Left ventricle myocardium inferior (tissue), 1 donor: ENCODE data around the gene CSRNP2. TPM values are rescaled to one million over a fixed set of nuclear protein-coding genes. Genes with fewer than 3 reads are reported as not detected.

ENCODE experiments used
- DNase-seq: peaks from one replicate; pipeline ENCODE4 v3.0.0-alpha.2; 2020
- H3K27ac ChIP-seq: fragments of 200-600 bp; replicated peaks from 2 replicates; pipeline ENCODE4 v1.8.0; 2021
- H3K27me3 ChIP-seq: fragments of 200-600 bp; 2 replicates; pipeline ENCODE4 v1.8.0; 2021; ENCODE audit warnings: low read depth
- H3K36me3 ChIP-seq: fragments of 200-600 bp; 2 replicates; pipeline ENCODE4 v1.8.0; 2021
- H3K4me1 ChIP-seq: fragments of 200-600 bp; 2 replicates; pipeline ENCODE4 v1.8.0; 2021
- H3K4me3 ChIP-seq: fragments of 200-600 bp; 2 replicates; pipeline ENCODE4 v1.8.0; 2021; ENCODE audit warnings: mild to moderate bottlenecking, moderate library complexity
- H3K9me3 ChIP-seq: fragments of 200-600 bp; replicated peaks from 2 replicates; pipeline ENCODE4 v1.8.0; 2021
- intact Hi-C: fragments of 100-400 bp; cut with micrococcal nuclease; formaldehyde crosslinking; loops from one replicate; pipeline ENCODE4 v1.11.0; 2022
- total RNA-seq: library from RNA; stranded (reverse); fragmentation: NEBNext Ultra II Directional; extraction: Animal tissue kit (Norgen Biotek cat#: 25700); gene quantifications from one replicate; pipeline ENCODE4 v1.2.1, GENCODE V29; 2021
- TF ChIP-seq, protein P1 (sequence below): fragments of 200-600 bp; IDR thresholded peaks from 2 replicates; pipeline ENCODE4 v1.8.0; 2021; ENCODE audit warnings: antibody characterized with exemption, mild to moderate bottlenecking, borderline replicate concordance
- donor health status: DM: no; HTN: yes; CAD: no; lungs with severe emphysema.

CSRNP2 gene
- total RNA-seq, 1 donor from 2014 or later = 21.8 TPM

GRCh38 chr12:51067229-51067628, 16.2 kb downstream of the CSRNP2 start:
- Histone ChIP-seq H3K4me1 (no peaks in the 10 kb centered on the region), H3K27me3 (no peaks in the 10 kb centered on the region), H3K36me3 (peaks cover 99% of the 10 kb centered on the region), H3K27ac (no peak overlapping the region), H3K4me3 (no peak overlapping the region), H3K9me3 (no peaks in the 10 kb centered on the region)
- DNase-seq = no peak
- TF ChIP-seq, protein P1, sequence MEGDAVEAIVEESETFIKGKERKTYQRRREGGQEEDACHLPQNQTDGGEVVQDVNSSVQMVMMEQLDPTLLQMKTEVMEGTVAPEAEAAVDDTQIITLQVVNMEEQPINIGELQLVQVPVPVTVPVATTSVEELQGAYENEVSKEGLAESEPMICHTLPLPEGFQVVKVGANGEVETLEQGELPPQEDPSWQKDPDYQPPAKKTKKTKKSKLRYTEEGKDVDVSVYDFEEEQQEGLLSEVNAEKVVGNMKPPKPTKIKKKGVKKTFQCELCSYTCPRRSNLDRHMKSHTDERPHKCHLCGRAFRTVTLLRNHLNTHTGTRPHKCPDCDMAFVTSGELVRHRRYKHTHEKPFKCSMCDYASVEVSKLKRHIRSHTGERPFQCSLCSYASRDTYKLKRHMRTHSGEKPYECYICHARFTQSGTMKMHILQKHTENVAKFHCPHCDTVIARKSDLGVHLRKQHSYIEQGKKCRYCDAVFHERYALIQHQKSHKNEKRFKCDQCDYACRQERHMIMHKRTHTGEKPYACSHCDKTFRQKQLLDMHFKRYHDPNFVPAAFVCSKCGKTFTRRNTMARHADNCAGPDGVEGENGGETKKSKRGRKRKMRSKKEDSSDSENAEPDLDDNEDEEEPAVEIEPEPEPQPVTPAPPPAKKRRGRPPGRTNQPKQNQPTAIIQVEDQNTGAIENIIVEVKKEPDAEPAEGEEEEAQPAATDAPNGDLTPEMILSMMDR = no peak
- intact Hi-C loops = no loop called here

DNA sequence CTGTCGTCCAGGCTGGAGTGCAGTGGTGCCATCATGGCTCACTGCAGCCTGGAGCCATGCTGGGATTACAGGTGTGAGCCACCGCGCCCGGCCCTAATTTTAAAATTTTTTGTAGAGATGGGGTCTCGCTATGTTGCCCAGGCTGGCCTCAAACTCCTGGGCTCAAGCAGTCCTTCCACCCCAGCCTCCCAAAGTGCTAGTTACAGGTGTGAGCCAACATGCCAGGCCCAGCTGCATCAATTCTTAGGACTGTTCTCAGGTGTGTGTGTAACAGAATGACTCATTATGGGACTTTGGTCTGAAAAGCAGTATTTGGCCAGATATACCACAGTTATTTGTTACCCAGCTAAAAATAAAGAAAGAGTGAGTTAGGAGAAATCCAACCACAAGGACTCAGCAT, 17.9 kb downstream of the CSRNP2 start:
- DNase-seq = no peak
- TF ChIP-seq, protein P1 = no peak
- no peak overlapping the region for H3K27ac ChIP-seq
- no peaks in the 10 kb centered on the region for H3K27me3 ChIP-seq
- intact Hi-C loops = no loop called here
- no peak overlapping the region for H3K4me3 ChIP-seq
- H3K36me3 ChIP-seq = peaks cover 98% of the 10 kb centered on the region
- H3K9me3 ChIP-seq = no peaks in the 10 kb centered on the region
- H3K4me1 ChIP-seq = no peaks in the 10 kb centered on the region

DNA sequence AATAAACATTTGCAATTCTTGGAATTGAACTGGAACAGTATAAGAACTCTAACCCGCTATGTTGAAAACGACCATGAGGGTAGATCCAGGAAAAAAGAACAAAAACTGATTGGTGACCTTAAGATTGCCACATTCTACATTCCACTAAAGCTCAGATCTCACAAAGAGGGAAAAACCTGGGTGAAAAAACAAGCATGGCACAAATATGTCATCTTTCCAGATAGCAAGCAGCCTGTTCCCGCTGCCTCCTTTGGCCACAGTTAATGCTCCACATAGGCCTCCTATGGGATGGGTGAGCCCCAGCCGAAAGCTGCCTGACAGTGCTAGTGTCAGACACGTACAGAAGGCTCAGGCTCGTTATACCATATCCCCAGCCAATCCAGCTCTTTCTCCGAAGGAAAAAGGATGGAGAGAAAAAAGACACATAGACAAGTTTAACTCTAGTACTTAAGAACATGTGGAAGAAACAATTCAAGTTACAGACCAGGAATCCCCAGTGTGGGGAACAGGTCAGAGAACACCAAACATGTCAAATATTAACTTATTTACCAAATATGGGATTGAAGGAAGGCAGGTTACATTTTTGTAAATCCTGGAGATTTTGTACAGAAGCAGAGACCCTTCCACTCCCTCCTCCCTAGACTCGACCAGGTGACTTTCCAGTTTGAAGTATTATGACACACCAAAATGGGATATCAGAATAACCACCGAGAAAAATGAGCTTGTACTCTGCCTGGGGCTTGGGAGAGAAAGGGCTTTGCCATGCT, 20.6 kb downstream of the CSRNP2 start:
- Histone ChIP-seq H3K36me3 (peaks cover 99% of the 10 kb centered on the region), H3K4me1 (no peaks in the 10 kb centered on the region), H3K4me3 (no peak overlapping the region), H3K9me3 (no peaks in the 10 kb centered on the region), H3K27me3 (no peaks in the 10 kb centered on the region), H3K27ac (no peak overlapping the region)
- intact Hi-C loops = no loop called here
- TF ChIP-seq, protein P1 = no peak
- DNase-seq = no peak

GRCh38 chr12:51059086-51059485, 24.3 kb downstream of the CSRNP2 start:
- peaks cover 98% of the 10 kb centered on the region for H3K36me3 ChIP-seq
- H3K27ac ChIP-seq = no peak overlapping the region
- no peak overlapping the region for H3K4me3 ChIP-seq
- no peak for DNase-seq
- no peaks in the 10 kb centered on the region for H3K27me3 ChIP-seq
- TF ChIP-seq, protein P1 = no peak
- intact Hi-C loops = no loop called here
- no peaks in the 10 kb centered on the region for H3K4me1 ChIP-seq
- H3K9me3 ChIP-seq = no peaks in the 10 kb centered on the region

DNA sequence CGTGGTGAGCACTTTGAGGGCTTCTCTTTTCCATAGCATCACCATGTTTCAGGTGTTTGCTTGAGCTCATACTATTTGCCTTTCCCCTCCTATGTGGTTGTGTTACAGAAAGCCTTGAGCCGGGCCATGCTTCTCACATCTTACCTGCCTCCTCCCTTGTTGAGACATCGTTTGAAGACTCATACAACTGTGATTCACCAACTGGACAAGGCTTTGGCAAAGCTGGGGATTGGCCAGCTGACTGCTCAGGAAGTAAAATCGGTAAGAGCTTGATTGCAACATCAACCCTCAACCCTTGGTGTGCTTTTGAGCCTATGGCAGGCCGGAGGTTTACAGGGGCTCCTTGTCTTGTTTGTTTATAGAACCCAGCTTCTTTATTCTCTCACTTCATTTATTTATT, 27.2 kb downstream of the CSRNP2 start:
- intact Hi-C loops = no loop called here
- TF ChIP-seq, protein P1 = no peak
- DNase-seq = no peak

More for the DNA sequence above, 27.2 kb downstream of the CSRNP2 start:
- Histone ChIP-seq H3K27me3 (no peaks in the 10 kb centered on the region), H3K36me3 (peaks cover 98% of the 10 kb centered on the region), H3K27ac (no peak overlapping the region), H3K9me3 (no peaks in the 10 kb centered on the region), H3K4me1 (no peaks in the 10 kb centered on the region), H3K4me3 (no peak overlapping the region)
